HEK293T (cell line): ENCODE results near the gene ZNF574.

Experiments
- FOXM1 ChIP-seq: fragments of 450-650 bp; IDR thresholded peaks from 2 replicates; pipeline ENCODE4 v1.6.1; 2017; ENCODE audit warnings: mild to moderate bottlenecking, borderline replicate concordance
- ZNF384 ChIP-seq: fragments of 450-650 bp; IDR thresholded peaks from 2 replicates; pipeline ENCODE4 v1.6.1; 2016

- TF ChIP-seq ZNF384 = no peak
- TF ChIP-seq FOXM1 = no peak
Observed at GRCh38 chr19:42130254-42130573, 54.2 kb downstream of the ZNF574 start.
